Tibial nerve (tissue), 4 donors: ENCODE data around the gene ST8SIA5.

Experiments used
- CTCF ChIP-seq, 5 experiments: fragments of 200-600 bp in 3 of 5; fragments of 450-650 bp in 2 of 5; sonication (generic) in 3 of 5; IDR thresholded peaks; one replicate each; pipeline ENCODE4 v1.5.1; 2016 to 2019; ENCODE audit warnings: antibody characterized with exemption in 5 of 5, mild to moderate bottlenecking in 3 of 5, moderate library complexity in 2 of 5
- EP300 ChIP-seq, 2 donors: sonication (generic); formaldehyde crosslinking; IDR thresholded peaks; one replicate each; pipeline ENCODE4 v1.6.1; 2017; ENCODE audit warnings: antibody characterized with exemption in 2 of 2, mild to moderate bottlenecking in 1 of 2
- POLR2A ChIP-seq, 2 donors: fragments of 450-650 bp; IDR thresholded peaks; one replicate each; pipeline ENCODE4 v1.6.1; 2017; ENCODE audit warnings: antibody characterized with exemption in 2 of 2, mild to moderate bottlenecking in 2 of 2, moderate library complexity in 2 of 2

GRCh38 chr18:46675112-46675511 lies 81.7 kb downstream of the ST8SIA5 start:
- no peak for TF ChIP-seq CTCF (IDR thresholded peaks at IDR 0.05)
- TF ChIP-seq EP300 (IDR thresholded peaks at IDR 0.05) = no peak
- no peak for TF ChIP-seq POLR2A (IDR thresholded peaks at IDR 0.05)
